Mesothelial cell of epicardium (in vitro differentiated cells): ENCODE results near the gene ADH5. TPM values are rescaled to one million over a fixed set of nuclear protein-coding genes. Genes with fewer than 3 reads are reported as not detected.
"Not testable (repeated sequence)": the region's sequence is repeated elsewhere in the genome, so short reads cannot be mapped to it uniquely, and the experiment has no call there.

ENCODE experiments used
- DNase-seq, 2 experiments: peaks; one replicate each; pipeline ENCODE4 v3.0.0; 2021; ENCODE audit warnings: low spot score in 2 of 2; ENCODE audit not compliant: unreplicated experiment in 2 of 2
- H3K27ac Mint-ChIP-seq: 2 replicates; pipeline ENCODE4 v1.8.0; 2021; ENCODE audit warnings: mixed read lengths
- H3K27me3 Mint-ChIP-seq: 2 replicates; pipeline ENCODE4 v1.8.0; 2021; ENCODE audit warnings: low read depth, mixed read lengths
- H3K36me3 Mint-ChIP-seq: 2 replicates; pipeline ENCODE4 v1.8.0; 2021; ENCODE audit warnings: mixed read lengths
- H3K4me1 Mint-ChIP-seq: 2 replicates; pipeline ENCODE4 v1.8.0; 2021; ENCODE audit warnings: mixed read lengths
- H3K4me3 Mint-ChIP-seq: 2 replicates; pipeline ENCODE4 v1.8.0; 2021; ENCODE audit warnings: mild to moderate bottlenecking, moderate library complexity, mixed read lengths
- H3K9me3 Mint-ChIP-seq: 2 replicates; pipeline ENCODE4 v1.8.0; 2021; ENCODE audit warnings: mixed read lengths
- total RNA-seq: library from RNA; stranded (reverse); gene quantifications from 3 replicates; pipeline ENCODE4 v1.2.1, GENCODE V29; 2021
- TF ChIP-seq, protein P1 (sequence below): fragments of 200-600 bp; sonication (generic); IDR thresholded peaks from one replicate; pipeline ENCODE4 v1.5.0; 2021; ENCODE audit warnings: antibody characterized with exemption; ENCODE audit not compliant: unreplicated experiment

The ADH5 gene
- total RNA-seq, 1 donor from 2014 or later, result 125 TPM

- DNase-seq, result no peak
- peaks cover 12% of the 10 kb centered on the region for H3K9me3 Mint-ChIP-seq
- H3K27me3 Mint-ChIP-seq, result no peaks in the 10 kb centered on the region
- peaks cover 41% of the 10 kb centered on the region for H3K4me1 Mint-ChIP-seq
- TF ChIP-seq, protein P1, sequence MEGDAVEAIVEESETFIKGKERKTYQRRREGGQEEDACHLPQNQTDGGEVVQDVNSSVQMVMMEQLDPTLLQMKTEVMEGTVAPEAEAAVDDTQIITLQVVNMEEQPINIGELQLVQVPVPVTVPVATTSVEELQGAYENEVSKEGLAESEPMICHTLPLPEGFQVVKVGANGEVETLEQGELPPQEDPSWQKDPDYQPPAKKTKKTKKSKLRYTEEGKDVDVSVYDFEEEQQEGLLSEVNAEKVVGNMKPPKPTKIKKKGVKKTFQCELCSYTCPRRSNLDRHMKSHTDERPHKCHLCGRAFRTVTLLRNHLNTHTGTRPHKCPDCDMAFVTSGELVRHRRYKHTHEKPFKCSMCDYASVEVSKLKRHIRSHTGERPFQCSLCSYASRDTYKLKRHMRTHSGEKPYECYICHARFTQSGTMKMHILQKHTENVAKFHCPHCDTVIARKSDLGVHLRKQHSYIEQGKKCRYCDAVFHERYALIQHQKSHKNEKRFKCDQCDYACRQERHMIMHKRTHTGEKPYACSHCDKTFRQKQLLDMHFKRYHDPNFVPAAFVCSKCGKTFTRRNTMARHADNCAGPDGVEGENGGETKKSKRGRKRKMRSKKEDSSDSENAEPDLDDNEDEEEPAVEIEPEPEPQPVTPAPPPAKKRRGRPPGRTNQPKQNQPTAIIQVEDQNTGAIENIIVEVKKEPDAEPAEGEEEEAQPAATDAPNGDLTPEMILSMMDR, result no peak
- peak overlapping the region; percentile 62 for H3K4me3 Mint-ChIP-seq
- H3K27ac Mint-ChIP-seq, result peak overlapping the region; percentile 93
- H3K36me3 Mint-ChIP-seq, result peaks cover 4% of the 10 kb centered on the region
Measured at GRCh38 chr4:99091216-99091575, 2.6 kb upstream of the ADH5 start.

DNA sequence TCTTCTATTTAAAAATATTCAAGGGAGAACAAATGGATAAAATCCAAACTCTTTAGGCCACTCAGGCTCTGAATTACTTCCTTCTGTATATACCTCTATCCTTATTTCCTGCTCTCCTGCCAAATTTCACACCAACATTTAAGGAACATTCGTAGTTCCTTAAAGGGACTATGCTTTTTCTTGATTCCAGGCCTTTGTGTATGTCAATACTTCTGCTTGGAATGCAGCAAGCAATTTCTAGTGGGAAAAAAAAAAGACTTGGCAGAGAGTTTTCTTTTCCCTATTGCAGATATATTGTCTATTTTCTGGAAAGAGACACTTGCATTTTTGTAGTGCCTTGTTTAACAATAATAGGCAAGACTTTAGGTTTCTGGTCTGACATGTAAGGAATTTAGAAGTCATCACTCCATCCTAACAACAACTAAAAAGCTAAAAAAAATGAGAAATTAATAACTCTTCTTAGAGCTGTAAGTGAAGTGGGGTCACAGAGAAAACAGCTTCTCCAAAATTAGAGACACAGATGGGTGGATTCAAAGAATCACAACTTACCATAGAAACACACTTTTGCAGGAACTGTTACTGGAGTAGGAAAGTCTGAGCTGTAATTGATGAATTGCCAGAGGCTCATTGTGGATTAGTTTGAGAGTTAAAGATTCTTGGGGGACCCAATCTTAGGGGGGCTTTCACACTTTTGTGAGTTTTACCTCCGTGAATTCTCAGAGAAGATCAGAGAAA, 2.1 kb upstream of the ADH5 start:
- Mint-ChIP-seq H3K4me3 (peak overlapping the region; percentile 62), H3K27me3 (no peaks in the 10 kb centered on the region), H3K27ac (peak overlapping the region; percentile 93), H3K36me3 (peaks cover 4% of the 10 kb centered on the region), H3K4me1 (peaks cover 42% of the 10 kb centered on the region), H3K9me3 (peaks cover 12% of the 10 kb centered on the region)
- TF ChIP-seq, protein P1, result no peak
- DNase-seq, result no peak

DNA sequence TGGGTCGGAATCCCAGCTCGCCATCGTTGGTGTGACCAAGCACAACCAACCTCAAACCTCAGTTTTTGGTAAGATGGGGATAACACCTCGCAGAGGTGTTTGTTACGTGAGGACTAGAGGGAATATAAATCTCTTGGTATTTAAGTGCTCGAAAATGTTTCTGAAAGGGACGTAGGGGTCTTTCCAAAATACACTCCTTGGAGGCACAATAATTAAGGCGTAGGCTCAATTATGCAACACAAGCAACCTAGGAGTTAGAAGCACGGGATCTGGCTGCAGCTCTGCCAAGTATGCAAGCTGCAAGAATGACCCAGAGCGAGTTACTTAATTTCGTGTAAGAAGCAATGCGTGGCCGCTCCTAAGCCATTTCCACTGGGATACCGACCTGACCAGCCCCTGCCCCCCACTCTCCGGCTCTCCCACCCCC, 552 bp downstream of the ADH5 start:
- H3K27me3 Mint-ChIP-seq, result no peaks in the 10 kb centered on the region
- TF ChIP-seq, protein P1, result no peak
- peaks cover 8% of the 10 kb centered on the region for H3K9me3 Mint-ChIP-seq
- peaks cover 45% of the 10 kb centered on the region for H3K4me1 Mint-ChIP-seq
- H3K27ac Mint-ChIP-seq, result peak overlapping the region; percentile 98
- peak overlapping the region; percentile 87 for H3K4me3 Mint-ChIP-seq
- peaks cover 10% of the 10 kb centered on the region for H3K36me3 Mint-ChIP-seq
- DNase-seq, result peak in 1 of 2 experiments; percentile 43

GRCh38 chr4:99084595-99084994, 4.0 kb downstream of the ADH5 start:
- TF ChIP-seq, protein P1, result no peak
- Mint-ChIP-seq H3K9me3 (no peaks in the 10 kb centered on the region), H3K36me3 (peaks cover 20% of the 10 kb centered on the region), H3K4me1 (peaks cover 22% of the 10 kb centered on the region), H3K27ac (no peak overlapping the region), H3K27me3 (no peaks in the 10 kb centered on the region), H3K4me3 (no peak overlapping the region)
- no peak for DNase-seq

GRCh38 chr4:99082192-99082591, 6.4 kb downstream of the ADH5 start:
- no peak for DNase-seq
- Mint-ChIP-seq H3K4me3 (no peak overlapping the region), H3K9me3 (no peaks in the 10 kb centered on the region), H3K27ac (no peak overlapping the region), H3K4me1 (peaks cover 10% of the 10 kb centered on the region), H3K27me3 (no peaks in the 10 kb centered on the region), H3K36me3 (peaks cover 33% of the 10 kb centered on the region)
- TF ChIP-seq, protein P1, result no peak

- H3K27me3 Mint-ChIP-seq, DNase-seq, H3K27ac Mint-ChIP-seq, H3K4me1 Mint-ChIP-seq, H3K4me3 Mint-ChIP-seq, H3K9me3 Mint-ChIP-seq: not testable (repeated sequence)
- H3K36me3 Mint-ChIP-seq, result peaks cover 38% of the 10 kb centered on the region
Measured at GRCh38 chr4:99080869-99081268, 7.7 kb downstream of the ADH5 start.
